Peyer's patch (tissue), 4 donors: Measurements from ENCODE around the gene RBM23. TPM values are rescaled to one million over a fixed set of nuclear protein-coding genes. Genes with fewer than 3 reads are reported as not detected.

Source experiments
- DNase-seq, 3 donors: peaks; one replicate each; pipeline ENCODE4 v3.0.0-alpha.2; 2017 to 2019
- H3K27ac ChIP-seq, 4 donors: fragments of 200-600 bp; sonication (generic); one replicate each; pipeline ENCODE4 v1.5.1; 2016 to 2019
- H3K27me3 ChIP-seq, 2 donors: fragments of 200-600 bp; sonication (generic); one replicate each; pipeline ENCODE4 v1.5.1; 2019
- H3K36me3 ChIP-seq, 3 donors: fragments of 200-600 bp; sonication (generic); one replicate each; pipeline ENCODE4 v1.5.1; 2016 to 2019
- H3K4me1 ChIP-seq, 4 donors: fragments of 200-600 bp; sonication (generic); one replicate each; pipeline ENCODE4 v1.5.1; 2016 to 2019
- H3K4me3 ChIP-seq, 4 donors: fragments of 200-600 bp; sonication (generic); 1 replicate in 3 of 4; 2 replicates in 1 of 4; pipeline ENCODE4 v1.5.1; 2016 to 2019; ENCODE audit warnings: mild to moderate bottlenecking in 1 of 4
- H3K9me3 ChIP-seq, 4 donors: fragments of 200-600 bp; sonication (generic); one replicate each; pipeline ENCODE4 v1.5.1; 2016 to 2019; ENCODE audit warnings: mild to moderate bottlenecking in 1 of 4
- CTCF ChIP-seq, 6 experiments: fragments of 450-650 bp in 4 of 6; fragments of 200-600 bp in 2 of 6; sonication (generic) in 1 of 6; IDR thresholded peaks; one replicate each; pipeline ENCODE4 v1.5.1; 2017 to 2019; ENCODE audit warnings: antibody characterized with exemption in 6 of 6, mild to moderate bottlenecking in 3 of 6, moderate library complexity in 1 of 6
- POLR2A ChIP-seq, 2 donors: fragments of 450-650 bp; IDR thresholded peaks; one replicate each; pipeline ENCODE4 v1.5.1; 2017; ENCODE audit warnings: antibody characterized with exemption in 2 of 2, mild to moderate bottlenecking in 2 of 2, moderate library complexity in 2 of 2
- total RNA-seq, 4 donors: library from RNA; depleted of rRNA; stranded (reverse); fragments of >200 nt; gene quantifications; one replicate each; pipeline ENCODE4 v1.1.0, GENCODE V29; 2016

Gene RBM23
- total RNA-seq, 4 donors from 2014 or later = 84.4 to 155 (median 116) TPM

GRCh38 chr14:22878271-22879246 lies 40.4 kb downstream of the RBM23 start:
- Histone ChIP-seq H3K4me3 (no peak overlapping the region), H3K36me3 (peaks cover 0 to 60% (median 7%) of the 10 kb centered on the region in 3 donors), H3K27ac (no peak overlapping the region), H3K9me3 (no peaks in the 10 kb centered on the region), H3K4me1 (peaks cover 0 to 31% (median 0%) of the 10 kb centered on the region in 4 donors), H3K27me3 (no peaks in the 10 kb centered on the region)
- TF ChIP-seq CTCF (IDR thresholded peaks at IDR 0.05) = no peak
- TF ChIP-seq POLR2A (IDR thresholded peaks at IDR 0.05) = no peak
- no peak for DNase-seq

- Histone ChIP-seq H3K9me3 (no peaks in the 10 kb centered on the region), H3K4me1 (peaks cover 0 to 26% (median 6%) of the 10 kb centered on the region in 4 donors), H3K27ac (no peak overlapping the region), H3K36me3 (peaks cover 0 to 62% (median 7%) of the 10 kb centered on the region in 3 donors), H3K4me3 (no peak overlapping the region), H3K27me3 (no peaks in the 10 kb centered on the region)
- TF ChIP-seq POLR2A (IDR thresholded peaks at IDR 0.05) (no peak), CTCF (IDR thresholded peaks at IDR 0.05) (no peak)
- no peak for DNase-seq
Observed at GRCh38 chr14:22877000-22877501, 41.9 kb downstream of the RBM23 start.

GRCh38 chr14:22875748-22876319 lies 43.1 kb downstream of the RBM23 start:
- H3K4me3 ChIP-seq = no peak overlapping the region
- peaks cover 0 to 62% (median 7%) of the 10 kb centered on the region in 3 donors for H3K36me3 ChIP-seq
- no peaks in the 10 kb centered on the region for H3K27me3 ChIP-seq
- TF ChIP-seq POLR2A (IDR thresholded peaks at IDR 0.05) = no peak
- no peak for TF ChIP-seq CTCF (IDR thresholded peaks at IDR 0.05)
- H3K4me1 ChIP-seq = peaks cover 0 to 26% (median 6%) of the 10 kb centered on the region in 4 donors
- no peak overlapping the region for H3K27ac ChIP-seq
- H3K9me3 ChIP-seq = no peaks in the 10 kb centered on the region
- DNase-seq = no peak

- Histone ChIP-seq H3K36me3 (peaks cover 0 to 62% (median 7%) of the 10 kb centered on the region in 3 donors), H3K4me1 (peaks cover 0 to 33% (median 9%) of the 10 kb centered on the region in 4 donors), H3K27ac (no peak overlapping the region), H3K27me3 (no peaks in the 10 kb centered on the region), H3K9me3 (no peaks in the 10 kb centered on the region), H3K4me3 (no peak overlapping the region)
- DNase-seq = no peak
- TF ChIP-seq POLR2A (IDR thresholded peaks at IDR 0.05) (no peak), CTCF (IDR thresholded peaks at IDR 0.05) (no peak)
Observed at GRCh38 chr14:22875003-22875747, 43.8 kb downstream of the RBM23 start.

GRCh38 chr14:22872833-22873520 lies 46.0 kb downstream of the RBM23 start:
- Histone ChIP-seq H3K27ac (peak overlapping the region; percentile 93 to 100 (median 96)), H3K4me3 (peak overlapping the region; percentile 63 to 89 (median 78)), H3K36me3 (peaks cover 0 to 46% (median 7%) of the 10 kb centered on the region in 3 donors), H3K27me3 (no peaks in the 10 kb centered on the region), H3K9me3 (no peaks in the 10 kb centered on the region), H3K4me1 (peaks cover 0 to 37% (median 10%) of the 10 kb centered on the region in 4 donors)
- no peak for DNase-seq
- TF ChIP-seq CTCF (IDR thresholded peaks at IDR 0.05) = no peak
- no peak for TF ChIP-seq POLR2A (IDR thresholded peaks at IDR 0.05)
